Thyroid gland (tissue), 4 donors: ENCODE data around the gene SAPCD1. TPM values are rescaled to one million over a fixed set of nuclear protein-coding genes. Genes with fewer than 3 reads are reported as not detected.

ENCODE experiments used
- DNase-seq, 2 donors: peaks; one replicate each; pipeline ENCODE4 v3.0.0-alpha.2; 2019
- H3K27ac ChIP-seq, 3 donors: fragments of 200-600 bp; sonication (generic); 1 replicate in 2 of 3; 2 replicates in 1 of 3; pipeline ENCODE4 v1.5.1; 2016 to 2019; ENCODE audit warnings: mild to moderate bottlenecking in 1 of 3, moderate library complexity in 1 of 3
- H3K27me3 ChIP-seq: fragments of 200-600 bp; sonication (generic); one replicate; pipeline ENCODE4 v1.5.1; 2019
- H3K36me3 ChIP-seq, 2 donors: fragments of 200-600 bp; sonication (generic); one replicate each; pipeline ENCODE4 v1.5.1; 2016 to 2019
- H3K4me1 ChIP-seq, 2 donors: fragments of 200-600 bp; sonication (generic); one replicate each; pipeline ENCODE4 v1.5.1; 2017 to 2019
- H3K4me3 ChIP-seq, 3 donors: fragments of 200-600 bp; sonication (generic); replicated peaks in 1 of 3; 1 replicate in 2 of 3; 2 replicates in 1 of 3; pipeline ENCODE4 v1.5.1; 2016; ENCODE audit warnings: mild to moderate bottlenecking in 1 of 3
- H3K9me3 ChIP-seq: fragments of 200-600 bp; sonication (generic); one replicate; pipeline ENCODE4 v1.5.1; 2017
- POLR2A ChIP-seq, 2 donors: fragments of 450-650 bp; IDR thresholded peaks; one replicate each; pipeline ENCODE4 v1.6.1; 2017; ENCODE audit warnings: antibody characterized with exemption in 2 of 2, mild to moderate bottlenecking in 2 of 2, moderate library complexity in 1 of 2
- WGBS, 2 donors: methylation state at CpG; one replicate each; pipeline ENCODE4 v1.1.5; 2017; 5-methylcytosine and 5-hydroxymethylcytosine counted together
- intact Hi-C: fragments of 100-400 bp; cut with DNase I; formaldehyde crosslinking; loops from one replicate; pipeline ENCODE4 v1.15.1; 2023
- total RNA-seq, 4 donors: library from RNA; depleted of rRNA; stranded (reverse); fragments of >200 nt; gene quantifications; one replicate each; pipeline ENCODE4 v1.2.3, GENCODE V29; 2016
- TF ChIP-seq, protein P1 (sequence below), 6 experiments: fragments of 200-600 bp in 3 of 6; fragments of 450-650 bp in 3 of 6; sonication (generic) in 3 of 6; IDR thresholded peaks; one replicate each; pipeline ENCODE4 v1.5.1; 2016 to 2019; ENCODE audit warnings: antibody characterized with exemption in 6 of 6, mild to moderate bottlenecking in 2 of 6, inconsistent platforms in 1 of 6, moderate library complexity in 1 of 6

The SAPCD1 gene
- total RNA-seq, 4 donors from 2014 or later: 2.0 to 4.2 (median 3.0) TPM; not detected in 1

DNA sequence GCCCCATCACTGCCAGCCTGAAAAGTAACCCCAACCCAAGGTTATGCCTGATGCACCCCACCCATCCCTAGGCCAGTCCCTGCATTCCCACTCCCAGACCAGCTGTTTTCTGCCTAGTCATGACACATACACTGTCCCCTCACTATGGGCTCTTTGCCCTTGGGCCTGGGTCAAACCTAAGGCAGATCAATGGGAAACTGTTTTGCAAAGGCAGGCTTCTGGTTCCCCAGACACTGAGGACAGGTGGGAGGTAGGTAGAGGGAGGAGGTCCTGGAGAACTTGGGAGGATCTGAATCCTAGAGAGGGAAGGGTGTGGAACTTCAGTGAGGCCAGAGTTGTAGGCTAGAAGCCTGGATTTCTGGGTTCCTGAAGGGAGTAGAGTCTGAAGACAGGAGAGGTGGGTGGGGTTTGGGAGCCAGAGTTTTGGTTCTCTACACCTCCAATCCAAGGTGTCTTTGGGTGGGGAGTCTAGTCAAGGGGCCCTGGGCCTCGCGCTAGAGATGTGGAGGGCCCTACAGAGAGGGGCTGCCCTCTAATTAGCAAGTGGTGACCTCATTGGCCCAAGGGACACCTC is 28.1 kb upstream of the SAPCD1 start:
- Histone ChIP-seq H3K4me3 (peak overlapping the region in 1 of 3 donors; percentile 68), H3K27me3 (no peaks in the 10 kb centered on the region), H3K27ac (peak overlapping the region; percentile 82 to 91 (median 90)), H3K4me1 (peaks cover 22 to 42% of the 10 kb centered on the region in 2 donors), H3K36me3 (peaks cover 33 to 38% of the 10 kb centered on the region in 2 donors), H3K9me3 (no peaks in the 10 kb centered on the region)
- TF ChIP-seq, protein P1, sequence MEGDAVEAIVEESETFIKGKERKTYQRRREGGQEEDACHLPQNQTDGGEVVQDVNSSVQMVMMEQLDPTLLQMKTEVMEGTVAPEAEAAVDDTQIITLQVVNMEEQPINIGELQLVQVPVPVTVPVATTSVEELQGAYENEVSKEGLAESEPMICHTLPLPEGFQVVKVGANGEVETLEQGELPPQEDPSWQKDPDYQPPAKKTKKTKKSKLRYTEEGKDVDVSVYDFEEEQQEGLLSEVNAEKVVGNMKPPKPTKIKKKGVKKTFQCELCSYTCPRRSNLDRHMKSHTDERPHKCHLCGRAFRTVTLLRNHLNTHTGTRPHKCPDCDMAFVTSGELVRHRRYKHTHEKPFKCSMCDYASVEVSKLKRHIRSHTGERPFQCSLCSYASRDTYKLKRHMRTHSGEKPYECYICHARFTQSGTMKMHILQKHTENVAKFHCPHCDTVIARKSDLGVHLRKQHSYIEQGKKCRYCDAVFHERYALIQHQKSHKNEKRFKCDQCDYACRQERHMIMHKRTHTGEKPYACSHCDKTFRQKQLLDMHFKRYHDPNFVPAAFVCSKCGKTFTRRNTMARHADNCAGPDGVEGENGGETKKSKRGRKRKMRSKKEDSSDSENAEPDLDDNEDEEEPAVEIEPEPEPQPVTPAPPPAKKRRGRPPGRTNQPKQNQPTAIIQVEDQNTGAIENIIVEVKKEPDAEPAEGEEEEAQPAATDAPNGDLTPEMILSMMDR (IDR thresholded peaks at IDR 0.05): no peak
- TF ChIP-seq POLR2A (IDR thresholded peaks at IDR 0.05): no peak
- WGBS, 2 donors: 28 to 30% methylated on average over 2 of the region's 2 CpGs
- intact Hi-C loops: loop anchor here (5.0 kb wide), 1 partner anchor 47 kb away; no protein-coding TSS in a partner anchor
- no peak for DNase-seq

DNA sequence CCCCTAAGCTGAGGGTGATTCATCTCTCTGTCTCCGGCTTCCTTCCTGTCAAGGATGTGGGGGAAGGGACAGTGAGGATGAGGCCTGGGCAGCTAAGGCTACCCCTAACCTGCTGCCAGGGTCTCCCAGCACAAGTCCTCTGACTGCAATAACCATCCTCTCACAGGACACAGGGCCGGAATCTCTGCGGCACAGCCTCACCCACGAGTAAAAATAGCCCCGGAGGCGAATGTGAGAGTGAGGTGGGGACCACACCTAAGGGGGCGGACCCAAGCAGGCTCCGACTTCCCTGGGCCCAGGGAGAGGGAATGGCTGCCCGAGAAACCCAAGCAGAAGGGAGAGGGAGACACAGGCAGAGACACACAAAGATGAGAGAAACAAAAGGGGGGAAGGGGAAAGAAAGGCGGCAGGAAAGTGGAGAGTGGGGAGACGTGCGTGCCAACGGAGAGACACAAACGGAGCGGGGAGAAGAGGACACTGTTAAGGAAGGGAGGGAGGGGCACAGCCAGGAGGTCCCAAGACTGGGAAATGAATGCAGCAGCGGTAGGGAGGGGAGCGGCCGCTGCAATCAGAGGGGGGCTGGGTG is 27.5 kb upstream of the SAPCD1 start:
- Histone ChIP-seq H3K4me3 (peak overlapping the region in 2 of 3 donors; percentile 68 to 86), H3K27me3 (no peaks in the 10 kb centered on the region), H3K36me3 (peaks cover 33 to 38% of the 10 kb centered on the region in 2 donors), H3K27ac (peak overlapping the region; percentile 82 to 91 (median 90)), H3K9me3 (no peaks in the 10 kb centered on the region), H3K4me1 (peaks cover 22 to 44% of the 10 kb centered on the region in 2 donors)
- intact Hi-C loops: loop anchor here (5.0 kb wide), 2 partner anchors 33 to 48 kb away; partner anchors contain the start of gene ABHD16A
- 2 to 3% methylated on average over 18 of the region's 18 CpGs for WGBS, 2 donors
- peak in 1 of 2 donors; percentile 41 for TF ChIP-seq POLR2A (IDR thresholded peaks at IDR 0.05)
- TF ChIP-seq, protein P1 (IDR thresholded peaks at IDR 0.05): no peak
- DNase-seq: peak; percentile 50

DNA sequence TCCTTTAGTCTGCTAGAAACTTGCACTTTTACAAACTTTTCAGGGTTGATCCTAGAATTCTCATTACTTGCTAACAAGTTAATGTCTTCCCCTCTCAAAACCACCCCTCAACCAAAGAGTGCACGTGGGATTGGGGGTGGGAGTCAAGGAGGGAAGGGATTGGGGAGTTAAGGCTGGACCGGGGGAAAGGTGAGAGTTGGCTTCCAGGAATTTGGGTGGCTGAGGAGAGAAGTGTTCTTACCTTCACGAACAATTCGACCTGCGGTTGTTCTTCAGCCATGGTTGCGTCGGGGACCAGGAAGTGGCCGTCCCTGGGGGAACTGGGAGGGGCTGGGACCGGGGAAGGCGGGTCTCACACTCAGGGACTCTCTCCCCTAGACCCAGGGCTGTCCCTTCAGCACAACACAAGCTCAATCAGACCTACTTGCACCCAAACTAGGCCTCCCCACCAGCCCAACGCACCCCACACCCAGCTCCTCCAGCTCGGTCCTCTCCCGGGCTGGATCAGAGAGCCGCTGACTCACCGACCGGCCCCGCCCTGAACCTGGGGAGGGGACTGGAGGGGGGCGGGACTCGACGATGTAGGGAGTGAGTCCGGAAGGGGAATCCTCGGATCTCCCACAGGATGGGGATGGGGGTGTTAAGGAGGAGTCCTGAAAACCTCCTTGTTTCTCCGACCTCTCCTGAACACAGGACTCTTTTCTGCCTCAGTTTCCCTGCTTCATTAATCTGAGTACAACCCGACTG is 26.3 kb upstream of the SAPCD1 start, which contains the start of gene CLIC1:
CLIC1 (minus strand) TSS at position 510 of the 747 bp plus-strand sequence; CDS start at position 280, 230 bp downstream.
- Histone ChIP-seq H3K27ac (peak within 1 kb of the TSS; percentile 82 to 91 (median 90)), H3K27me3 (no peaks in the 10 kb centered on the region), H3K36me3 (peaks cover 28 to 32% of the 10 kb centered on the region in 2 donors), H3K4me1 (peaks cover 26 to 42% of the 10 kb centered on the region in 2 donors), H3K4me3 (peak within 1 kb of the TSS; percentile 42 to 86 (median 68)), H3K9me3 (no peaks in the 10 kb centered on the region)
- intact Hi-C loops: loop anchor here (5.0 kb wide), 1 partner anchor 34 kb away; the partner anchor contains the start of gene ABHD16A
- TF ChIP-seq, protein P1 (IDR thresholded peaks at IDR 0.05): no peak
- TF ChIP-seq POLR2A (IDR thresholded peaks at IDR 0.05): peak; percentile 61 to 86
- DNase-seq: peak; percentile 85 to 87
- 0 to 3% methylated on average over 14 to 18 of the region's 24 CpGs for WGBS, 2 donors

DNA sequence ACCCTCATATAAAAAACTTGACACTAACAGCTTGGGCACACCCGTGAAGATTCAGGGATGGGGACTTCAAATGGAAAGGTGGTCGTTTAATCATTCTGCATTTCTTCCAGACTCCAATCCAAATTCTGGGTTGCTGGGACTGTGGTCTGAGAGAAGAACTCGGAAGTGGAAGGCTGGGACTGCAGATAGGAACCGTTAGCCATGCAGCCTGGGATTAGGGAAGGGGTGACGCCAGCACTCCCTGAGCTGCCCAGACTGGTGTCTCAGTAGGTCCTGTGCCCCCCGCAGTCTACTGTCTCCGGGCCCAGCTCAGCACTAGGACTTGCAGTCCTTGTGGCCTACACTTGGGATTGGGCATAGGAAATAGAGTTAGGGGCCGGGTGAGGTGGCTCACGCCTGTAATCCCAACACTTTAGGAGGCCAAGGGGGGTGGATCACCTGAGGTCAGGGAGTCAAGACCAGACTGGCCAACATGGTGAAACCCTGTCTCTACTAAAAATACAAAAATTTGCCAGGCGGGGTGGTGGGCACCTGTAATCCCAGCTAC is 25.6 kb upstream of the SAPCD1 start:
- peaks cover 21 to 26% of the 10 kb centered on the region in 2 donors for H3K36me3 ChIP-seq
- peak overlapping the region; percentile 82 to 91 (median 90) for H3K27ac ChIP-seq
- H3K4me1 ChIP-seq: peaks cover 26 to 42% of the 10 kb centered on the region in 2 donors
- H3K27me3 ChIP-seq: no peaks in the 10 kb centered on the region
- peak overlapping the region in 2 of 3 donors; percentile 42 to 68 for H3K4me3 ChIP-seq
- DNase-seq: no peak
- TF ChIP-seq, protein P1 (IDR thresholded peaks at IDR 0.05): no peak
- TF ChIP-seq POLR2A (IDR thresholded peaks at IDR 0.05): no peak
- WGBS, 2 donors: 40 to 42% methylated on average over 10 of the region's 10 CpGs
- H3K9me3 ChIP-seq: no peaks in the 10 kb centered on the region
- intact Hi-C loops: loop anchor here (5.0 kb wide), 1 partner anchor 35 kb away; the partner anchor contains the start of gene ABHD16A
